SH-SY5Y (cell line): ENCODE results near the gene FGD4.

Experiments used
- GATA2 ChIP-seq: IDR thresholded peaks from 2 replicates; pipeline ENCODE4 v1.6.1; 2011; ENCODE audit warnings: mild to moderate bottlenecking, low read depth, low read length
- GATA3 ChIP-seq: IDR thresholded peaks from 2 replicates; pipeline ENCODE4 v1.6.1; 2011; ENCODE audit warnings: low read depth, mild to moderate bottlenecking, low read length, moderate library complexity

FGD4 gene

GRCh38 chr12:32560520-32560919, 161.2 kb downstream of the FGD4 start:
- TF ChIP-seq GATA3 = no peak
- TF ChIP-seq GATA2 = no peak

- TF ChIP-seq GATA3 (no peak), GATA2 (no peak)
Measured at GRCh38 chr12:32561931-32562341, 162.6 kb downstream of the FGD4 start.

- no peak for TF ChIP-seq GATA2
- TF ChIP-seq GATA3 = no peak
Measured at GRCh38 chr12:32566663-32567295, 167.4 kb downstream of the FGD4 start.

GRCh38 chr12:32567296-32567674, 167.9 kb downstream of the FGD4 start:
- TF ChIP-seq GATA3 (no peak), GATA2 (no peak)

- TF ChIP-seq GATA2 (no peak), GATA3 (no peak)
Measured at GRCh38 chr12:32568228-32568627, 168.9 kb downstream of the FGD4 start.

- TF ChIP-seq GATA2 (no peak), GATA3 (no peak)
Measured at GRCh38 chr12:32569259-32569658, 169.9 kb downstream of the FGD4 start.

- TF ChIP-seq GATA3 = no peak
- TF ChIP-seq GATA2 = no peak
Measured at GRCh38 chr12:32574585-32574984, 175.2 kb downstream of the FGD4 start.

- TF ChIP-seq GATA2 = no peak
- no peak for TF ChIP-seq GATA3
Measured at GRCh38 chr12:32577328-32577727, 178.0 kb downstream of the FGD4 start.

- TF ChIP-seq GATA2 (no peak), GATA3 (no peak)
Measured at GRCh38 chr12:32583534-32583933, 184.2 kb downstream of the FGD4 start.

- TF ChIP-seq GATA3 (no peak), GATA2 (no peak)
Measured at GRCh38 chr12:32585680-32586079, 186.3 kb downstream of the FGD4 start.

GRCh38 chr12:32586390-32586789, 187.0 kb downstream of the FGD4 start:
- TF ChIP-seq GATA3 = no peak
- TF ChIP-seq GATA2 = no peak

GRCh38 chr12:32587581-32588495, 188.5 kb downstream of the FGD4 start:
- TF ChIP-seq GATA3 (no peak), GATA2 (no peak)

- TF ChIP-seq GATA3 (no peak), GATA2 (no peak)
Measured at GRCh38 chr12:32588604-32589003, 189.2 kb downstream of the FGD4 start.

- TF ChIP-seq GATA2 (no peak), GATA3 (no peak)
Measured at GRCh38 chr12:32589165-32589865, 190.0 kb downstream of the FGD4 start.
